GM18499 (cell line): ENCODE measurements around the gene SUPV3L1.
"Not testable (repeated sequence)": the region's sequence is repeated elsewhere in the genome, so short reads cannot be mapped to it uniquely, and the experiment has no call there.

Experiments
- ATAC-seq: cut with Tn5 transposase; IDR thresholded peaks from one replicate; pipeline ENCODE4 v1.9.1; 2021; ENCODE audit warnings: moderate number of reproducible peaks; ENCODE audit not compliant: insufficient read depth, unreplicated experiment

Gene SUPV3L1

GRCh38 chr10:69179743-69180524, at the start of gene SUPV3L1:
SUPV3L1 (plus strand) TSS chr10:69180234; CDS start chr10:69180292, 58 bp downstream.
- peak; percentile 66 for ATAC-seq

- ATAC-seq, result no peak
These were observed 49.8 kb upstream of the SUPV3L1 start for GRCh38 chr10:69130251-69130650.

- ATAC-seq, result no peak
These were observed 40.1 kb upstream of the SUPV3L1 start for GRCh38 chr10:69139961-69140360.

GRCh38 chr10:69141304-69141703, 38.7 kb upstream of the SUPV3L1 start:
- ATAC-seq, result no peak

GRCh38 chr10:69142074-69142473, 38.0 kb upstream of the SUPV3L1 start:
- not testable (repeated sequence) for ATAC-seq

GRCh38 chr10:69142983-69143382, 37.1 kb upstream of the SUPV3L1 start:
- ATAC-seq, result no peak

GRCh38 chr10:69145329-69145728, 34.7 kb upstream of the SUPV3L1 start:
- ATAC-seq, result no peak

- no peak for ATAC-seq
These were observed 34.2 kb upstream of the SUPV3L1 start for GRCh38 chr10:69145864-69146263.

GRCh38 chr10:69146759-69147158, 33.3 kb upstream of the SUPV3L1 start:
- ATAC-seq, result no peak

GRCh38 chr10:69151984-69152383, 28.1 kb upstream of the SUPV3L1 start:
- ATAC-seq, result no peak

GRCh38 chr10:69153227-69153626, 26.8 kb upstream of the SUPV3L1 start:
- ATAC-seq, result no peak

GRCh38 chr10:69160809-69161241, 19.2 kb upstream of the SUPV3L1 start:
- ATAC-seq, result no peak

- ATAC-seq, result no peak
These were observed 11.5 kb upstream of the SUPV3L1 start for GRCh38 chr10:69168493-69168892.

- ATAC-seq, result no peak
These were observed 7.6 kb upstream of the SUPV3L1 start for GRCh38 chr10:69172241-69172982.

GRCh38 chr10:69175326-69175725, 4.7 kb upstream of the SUPV3L1 start:
- ATAC-seq, result not testable (repeated sequence)

- no peak for ATAC-seq
These were observed 3.2 kb upstream of the SUPV3L1 start for GRCh38 chr10:69176823-69177222.

- peak; percentile 29 for ATAC-seq
These were observed 818 bp upstream of the SUPV3L1 start for GRCh38 chr10:69179089-69179742.

GRCh38 chr10:69180525-69181204, 631 bp downstream of the SUPV3L1 start:
- ATAC-seq, result no peak

GRCh38 chr10:69181433-69181832, 1.4 kb downstream of the SUPV3L1 start:
- ATAC-seq, result no peak

GRCh38 chr10:69182005-69182404, 2.0 kb downstream of the SUPV3L1 start:
- ATAC-seq, result no peak
